GM20000 (cell line): ENCODE results near the gene PTGER1.

Experiments used
- DNase-seq: peaks from one replicate; pipeline ENCODE4 v3.0.0; 2012; ENCODE audit warnings: low spot score
- CTCF ChIP-seq: IDR thresholded peaks from 2 replicates; pipeline ENCODE4 v1.5.1; 2012; ENCODE audit warnings: mild to moderate bottlenecking, control low read depth; ENCODE audit errors: extremely low read depth, missing control alignments

PTGER1 gene

GRCh38 chr19:14473073-14473977 is 1.8 kb downstream of the PTGER1 start:
- TF ChIP-seq CTCF, result no peak
- peak; percentile 69 for DNase-seq

- peak; percentile 97 for TF ChIP-seq CTCF
- peak; percentile 96 for DNase-seq
Observed at GRCh38 chr19:14472202-14472938, 2.8 kb downstream of the PTGER1 start.

- no peak for TF ChIP-seq CTCF
- DNase-seq, result no peak
Observed at GRCh38 chr19:14471436-14472187, 3.5 kb downstream of the PTGER1 start.

GRCh38 chr19:14470031-14470876 is 4.9 kb downstream of the PTGER1 start:
- no peak for DNase-seq

GRCh38 chr19:14467816-14468215 is 7.3 kb downstream of the PTGER1 start:
- DNase-seq, result peak; percentile 10
- no peak for TF ChIP-seq CTCF

More at GRCh38 chr19:14470031-14470876, 4.9 kb downstream of the PTGER1 start:
- TF ChIP-seq CTCF, result no peak

GRCh38 chr19:14467391-14467790 is 7.8 kb downstream of the PTGER1 start:
- no peak for TF ChIP-seq CTCF
- DNase-seq, result peak; percentile 8
